ENCODE results near the gene GRP. TPM values are rescaled to one million over a fixed set of nuclear protein-coding genes. Genes with fewer than 3 reads are reported as not detected.

Gene GRP
- polyA plus RNA-seq, 2 donors, result not detected

- Histone ChIP-seq H3K36me3 (ENCODE audit: control insufficient read depth in 2 of 2, insufficient read depth in 2 of 2, low read length in 1 of 2) (no peaks in the 10 kb centered on the region), H3K4me1 (ENCODE audit: control insufficient read depth in 2 of 2, insufficient read depth in 2 of 2, low read length in 1 of 2) (no peaks in the 10 kb centered on the region), H3K27ac (ENCODE audit: low read depth in 2 of 2, low read length in 1 of 2) (no peak overlapping the region), H3K9me3 (ENCODE audit: control insufficient read depth in 2 of 2, insufficient read depth in 1 of 2, low read depth in 1 of 2, low read length in 1 of 2) (no peaks in the 10 kb centered on the region), H3K27me3 (ENCODE audit: control insufficient read depth in 1 of 2, insufficient read depth in 2 of 2, low read length in 2 of 2) (no peaks in the 10 kb centered on the region), H3K4me3 (ENCODE audit: low read depth in 1 of 2, low read length in 2 of 2) (no peak overlapping the region)
- WGBS, 2 donors, result 91 to 92% methylated on average over 6 of the region's 6 CpGs
These were observed 21.7 kb upstream of the GRP start for GRCh38 chr18:59198215-59198614.

- Histone ChIP-seq H3K4me3 (ENCODE audit: low read depth in 1 of 2, low read length in 2 of 2) (no peak overlapping the region), H3K27me3 (ENCODE audit: control insufficient read depth in 1 of 2, insufficient read depth in 2 of 2, low read length in 2 of 2) (no peaks in the 10 kb centered on the region)
- WGBS, 2 donors, result 72 to 81% methylated on average over 3 of the region's 3 CpGs
These were observed 19.2 kb upstream of the GRP start for GRCh38 chr18:59200787-59201186.

GRCh38 chr18:59202258-59202820 lies 17.6 kb upstream of the GRP start:
- no peaks in the 10 kb centered on the region for H3K27me3 ChIP-seq (ENCODE audit: control insufficient read depth in 1 of 2, insufficient read depth in 2 of 2, low read length in 2 of 2)
- H3K4me3 ChIP-seq (ENCODE audit: low read depth in 1 of 2, low read length in 2 of 2), result no peak overlapping the region
- no peaks in the 10 kb centered on the region for H3K9me3 ChIP-seq (ENCODE audit: control insufficient read depth in 2 of 2, insufficient read depth in 1 of 2, low read depth in 1 of 2, low read length in 1 of 2)
- H3K27ac ChIP-seq (ENCODE audit: low read depth in 2 of 2, low read length in 1 of 2), result no peak overlapping the region
- H3K36me3 ChIP-seq (ENCODE audit: control insufficient read depth in 2 of 2, insufficient read depth in 2 of 2, low read length in 1 of 2), result no peaks in the 10 kb centered on the region
- no peaks in the 10 kb centered on the region for H3K4me1 ChIP-seq (ENCODE audit: control insufficient read depth in 2 of 2, insufficient read depth in 2 of 2, low read length in 1 of 2)

More at GRCh38 chr18:59200787-59201186, 19.2 kb upstream of the GRP start:
- no peaks in the 10 kb centered on the region for H3K36me3 ChIP-seq (ENCODE audit: control insufficient read depth in 2 of 2, insufficient read depth in 2 of 2, low read length in 1 of 2)
- no peaks in the 10 kb centered on the region for H3K4me1 ChIP-seq (ENCODE audit: control insufficient read depth in 2 of 2, insufficient read depth in 2 of 2, low read length in 1 of 2)
- no peaks in the 10 kb centered on the region for H3K9me3 ChIP-seq (ENCODE audit: control insufficient read depth in 2 of 2, insufficient read depth in 1 of 2, low read depth in 1 of 2, low read length in 1 of 2)
- no peak overlapping the region for H3K27ac ChIP-seq (ENCODE audit: low read depth in 2 of 2, low read length in 1 of 2)

- Histone ChIP-seq H3K27ac (ENCODE audit: low read depth in 2 of 2, low read length in 1 of 2) (no peak overlapping the region), H3K4me1 (ENCODE audit: control insufficient read depth in 2 of 2, insufficient read depth in 2 of 2, low read length in 1 of 2) (no peaks in the 10 kb centered on the region), H3K9me3 (ENCODE audit: control insufficient read depth in 2 of 2, insufficient read depth in 1 of 2, low read depth in 1 of 2, low read length in 1 of 2) (no peaks in the 10 kb centered on the region), H3K4me3 (ENCODE audit: low read depth in 1 of 2, low read length in 2 of 2) (no peak overlapping the region), H3K36me3 (ENCODE audit: control insufficient read depth in 2 of 2, insufficient read depth in 2 of 2, low read length in 1 of 2) (no peaks in the 10 kb centered on the region), H3K27me3 (ENCODE audit: control insufficient read depth in 1 of 2, insufficient read depth in 2 of 2, low read length in 2 of 2) (no peaks in the 10 kb centered on the region)
- WGBS, 2 donors, result 76 to 78% methylated on average over 6 of the region's 6 CpGs
These were observed 12.5 kb upstream of the GRP start for GRCh38 chr18:59207506-59207905.

GRCh38 chr18:59208602-59209125 lies 11.3 kb upstream of the GRP start:
- no peaks in the 10 kb centered on the region for H3K9me3 ChIP-seq (ENCODE audit: control insufficient read depth in 2 of 2, insufficient read depth in 1 of 2, low read depth in 1 of 2, low read length in 1 of 2)
- H3K27me3 ChIP-seq (ENCODE audit: control insufficient read depth in 1 of 2, insufficient read depth in 2 of 2, low read length in 2 of 2), result no peaks in the 10 kb centered on the region
- H3K27ac ChIP-seq (ENCODE audit: low read depth in 2 of 2, low read length in 1 of 2), result no peak overlapping the region
- WGBS, 2 donors, result 40 to 42% methylated on average over 6 of the region's 6 CpGs
- H3K36me3 ChIP-seq (ENCODE audit: control insufficient read depth in 2 of 2, insufficient read depth in 2 of 2, low read length in 1 of 2), result no peaks in the 10 kb centered on the region
- H3K4me1 ChIP-seq (ENCODE audit: control insufficient read depth in 2 of 2, insufficient read depth in 2 of 2, low read length in 1 of 2), result no peaks in the 10 kb centered on the region
- no peak overlapping the region for H3K4me3 ChIP-seq (ENCODE audit: low read depth in 1 of 2, low read length in 2 of 2)

- 88 to 91% methylated on average over 4 of the region's 4 CpGs for WGBS, 2 donors
- no peaks in the 10 kb centered on the region for H3K9me3 ChIP-seq (ENCODE audit: control insufficient read depth in 2 of 2, insufficient read depth in 1 of 2, low read depth in 1 of 2, low read length in 1 of 2)
- H3K4me1 ChIP-seq (ENCODE audit: control insufficient read depth in 2 of 2, insufficient read depth in 2 of 2, low read length in 1 of 2), result no peaks in the 10 kb centered on the region
- no peak overlapping the region for H3K27ac ChIP-seq (ENCODE audit: low read depth in 2 of 2, low read length in 1 of 2)
- no peaks in the 10 kb centered on the region for H3K36me3 ChIP-seq (ENCODE audit: control insufficient read depth in 2 of 2, insufficient read depth in 2 of 2, low read length in 1 of 2)
- no peak overlapping the region for H3K4me3 ChIP-seq (ENCODE audit: low read depth in 1 of 2, low read length in 2 of 2)
- peaks cover 0 to under 1% of the 10 kb centered on the region in 2 donors for H3K27me3 ChIP-seq (ENCODE audit: control insufficient read depth in 1 of 2, insufficient read depth in 2 of 2, low read length in 2 of 2)
These were observed 9.7 kb upstream of the GRP start for GRCh38 chr18:59210299-59210698.

GRCh38 chr18:59211629-59212028 lies 8.3 kb upstream of the GRP start:
- 92 to 95% methylated on average over 2 of the region's 2 CpGs for WGBS, 2 donors
- Histone ChIP-seq H3K36me3 (ENCODE audit: control insufficient read depth in 2 of 2, insufficient read depth in 2 of 2, low read length in 1 of 2) (no peaks in the 10 kb centered on the region), H3K27me3 (ENCODE audit: control insufficient read depth in 1 of 2, insufficient read depth in 2 of 2, low read length in 2 of 2) (peaks cover 0 to 5% of the 10 kb centered on the region in 2 donors), H3K27ac (ENCODE audit: low read depth in 2 of 2, low read length in 1 of 2) (no peak overlapping the region), H3K4me3 (ENCODE audit: low read depth in 1 of 2, low read length in 2 of 2) (no peak overlapping the region), H3K4me1 (ENCODE audit: control insufficient read depth in 2 of 2, insufficient read depth in 2 of 2, low read length in 1 of 2) (no peaks in the 10 kb centered on the region), H3K9me3 (ENCODE audit: control insufficient read depth in 2 of 2, insufficient read depth in 1 of 2, low read depth in 1 of 2, low read length in 1 of 2) (no peaks in the 10 kb centered on the region)

GRCh38 chr18:59218018-59218417 lies 1.9 kb upstream of the GRP start:
- peaks cover 9 to 21% of the 10 kb centered on the region in 2 donors for H3K27me3 ChIP-seq (ENCODE audit: control insufficient read depth in 1 of 2, insufficient read depth in 2 of 2, low read length in 2 of 2)
- WGBS, 2 donors, result 66 to 74% methylated on average over 6 of the region's 6 CpGs
- H3K4me3 ChIP-seq (ENCODE audit: low read depth in 1 of 2, low read length in 2 of 2), result no peak overlapping the region
- peaks cover 0 to 2% of the 10 kb centered on the region in 2 donors for H3K4me1 ChIP-seq (ENCODE audit: control insufficient read depth in 2 of 2, insufficient read depth in 2 of 2, low read length in 1 of 2)
- H3K27ac ChIP-seq (ENCODE audit: low read depth in 2 of 2, low read length in 1 of 2), result no peak overlapping the region
- H3K9me3 ChIP-seq (ENCODE audit: control insufficient read depth in 2 of 2, insufficient read depth in 1 of 2, low read depth in 1 of 2, low read length in 1 of 2), result no peaks in the 10 kb centered on the region
- H3K36me3 ChIP-seq (ENCODE audit: control insufficient read depth in 2 of 2, insufficient read depth in 2 of 2, low read length in 1 of 2), result no peaks in the 10 kb centered on the region

- peaks cover 9 to 21% of the 10 kb centered on the region in 2 donors for H3K27me3 ChIP-seq (ENCODE audit: control insufficient read depth in 1 of 2, insufficient read depth in 2 of 2, low read length in 2 of 2)
- H3K4me1 ChIP-seq (ENCODE audit: control insufficient read depth in 2 of 2, insufficient read depth in 2 of 2, low read length in 1 of 2), result peaks cover 0 to 2% of the 10 kb centered on the region in 2 donors
- H3K36me3 ChIP-seq (ENCODE audit: control insufficient read depth in 2 of 2, insufficient read depth in 2 of 2, low read length in 1 of 2), result no peaks in the 10 kb centered on the region
- no peak overlapping the region for H3K4me3 ChIP-seq (ENCODE audit: low read depth in 1 of 2, low read length in 2 of 2)
- H3K9me3 ChIP-seq (ENCODE audit: control insufficient read depth in 2 of 2, insufficient read depth in 1 of 2, low read depth in 1 of 2, low read length in 1 of 2), result no peaks in the 10 kb centered on the region
- no peak overlapping the region for H3K27ac ChIP-seq (ENCODE audit: low read depth in 2 of 2, low read length in 1 of 2)
- WGBS, 2 donors, result 2 to 5% methylated on average over 35 to 46 of the region's 46 CpGs
These were observed 316 bp downstream of the GRP start for GRCh38 chr18:59220164-59220783.
